ENCODE data around the gene PROB1. TPM values are rescaled to one million over a fixed set of nuclear protein-coding genes. Genes with fewer than 3 reads are reported as not detected.

PROB1 gene
- total and polyA plus RNA-seq, 2 of the 8 experiments (the other 6 are each of a cell fraction or from before 2014, with no cell fraction given), result 0.89 to 3.1 TPM

GRCh38 chr5:139439013-139439903 is 44.4 kb upstream of the PROB1 start, which contains the start of gene DNAJC18:
Gene DNAJC18 (minus strand): TSS chr5:139439525. CDS start chr5:139439445, 80 bp downstream.
- peak within 1 kb of the TSS; percentile 96; the same call in 1 of the 2 replicates for H4K8ac ChIP-seq (ENCODE audit: extremely low read depth, insufficient read depth, low read length)
- H2AFZ ChIP-seq (ENCODE audit: low read length), result peak within 1 kb of the TSS; percentile 96
- peak within 1 kb of the TSS; percentile 93; the same call in 1 of the 2 replicates for H3K27ac ChIP-seq (ENCODE audit: low read depth, low read length)
- no peaks in the 10 kb centered on the region for H3K9me3 ChIP-seq (ENCODE audit: insufficient read depth in 2 of 2, low read depth in 1 of 2, low read length in 1 of 2)
- H2BK20ac ChIP-seq (ENCODE audit: low read length), result no peak within 1 kb of the TSS
- ChIA-PET CTCF (ENCODE audit: partially characterized antibody) (interaction anchor here (0.8 to 4.7 kb wide), 9 partner anchors 17 to 327 kb away, joined by 3 to 53 read pairs (median 4); no protein-coding TSS in a partner anchor), POLR2A (ENCODE audit: partially characterized antibody) (interaction anchor here (0.5 to 3.3 kb wide), 29 partner anchors 9 to 399 kb away, joined by 3 to 16 read pairs (median 4); partner anchors contain the start of genes ECSCR, PAIP2, SPATA24 and UBE2D2)
- no peak within 1 kb of the TSS for H2BK15ac ChIP-seq (ENCODE audit: low read length)
- peak within 1 kb of the TSS; percentile 77 to 89 (median 84) for H3K4me3 ChIP-seq (ENCODE audit: extremely low read depth in 1 of 4, insufficient read depth in 2 of 4, low read depth in 3 of 4, low read length in 4 of 4)
- no peak within 1 kb of the TSS for H2BK12ac ChIP-seq (ENCODE audit: low read depth, low read length)
- no peak within 1 kb of the TSS for H2BK120ac ChIP-seq (replicated peaks; ENCODE audit: low read depth, low read length)
- no peak for FAIRE-seq
- peak within 1 kb of the TSS; percentile 97 for H4K5ac ChIP-seq (ENCODE audit: insufficient read length, low read depth, low read length)
- H3K36me3 ChIP-seq (ENCODE audit: control insufficient read depth in 2 of 4, insufficient read depth in 4 of 4, low read length in 3 of 4), result peaks cover 0 to 6% (median under 1%) of the 10 kb centered on the region in 4 experiments; a peak in 2 of 8 replicates
- peak within 1 kb of the TSS in 3 of 4 experiments; percentile 93 to 96 (median 94); a peak in 6 of 7 replicates for H3K9ac ChIP-seq (replicated peaks in 1 of 4; ENCODE audit: extremely low read depth in 1 of 4, low read depth in 3 of 4, low read length in 3 of 4)
- H3K4ac ChIP-seq (replicated peaks; ENCODE audit: insufficient read length, low read depth, low read length), result no peak within 1 kb of the TSS
- H4K20me1 ChIP-seq (replicated peaks in 1 of 2; ENCODE audit: control insufficient read depth in 1 of 2, insufficient read depth in 2 of 2, low read length in 2 of 2), result no peaks in the 10 kb centered on the region
- H3K79me2 ChIP-seq (ENCODE audit: control insufficient read depth in 1 of 2, insufficient read depth in 2 of 2, low read length in 2 of 2), result no peaks in the 10 kb centered on the region
- peaks cover 0 to 8% (median 2%) of the 10 kb centered on the region in 4 experiments; a peak in 4 of 7 replicates for H3K4me1 ChIP-seq (replicated peaks in 1 of 4; ENCODE audit: control insufficient read depth in 3 of 4, insufficient read depth in 4 of 4, low read length in 3 of 4)
- 5% methylated on average over 38 of the region's 49 CpGs; no CpG with 5 or more reads in 1 of the 2 experiments for WGBS, 2 experiments (ENCODE audit: extremely low coverage in 1 of 2, insufficient coverage in 1 of 2, insufficient read length in 1 of 2, insufficient replicate concordance in 2 of 2, low coverage in 1 of 2, low lambda C conversion rate in 2 of 2, missing lambda C conversion rate in 1 of 2)
- H3K23me2 ChIP-seq (ENCODE audit: low read depth, low read length), result peaks cover 4% of the 10 kb centered on the region; the same call in 1 of the 2 replicates
- H4K91ac ChIP-seq (replicated peaks; ENCODE audit: insufficient read length, low read length), result peak within 1 kb of the TSS; percentile 88
- no peaks in the 10 kb centered on the region for H3K27me3 ChIP-seq (replicated peaks in 1 of 4; ENCODE audit: control insufficient read depth in 3 of 4, extremely low read depth in 1 of 4, insufficient read depth in 3 of 4, low read length in 3 of 4)
- H3K4me2 ChIP-seq (ENCODE audit: insufficient read depth in 1 of 2, low read depth in 2 of 2, low read length in 2 of 2), result peak within 1 kb of the TSS; percentile 72 to 99
- peak within 1 kb of the TSS; percentile 99 for H3K18ac ChIP-seq (ENCODE audit: extremely low read depth, low read length)
- H2BK5ac ChIP-seq (ENCODE audit: low read depth, low read length), result peak within 1 kb of the TSS; percentile 84
- H3K14ac ChIP-seq (ENCODE audit: insufficient read length), result no peak within 1 kb of the TSS
- H3K23ac ChIP-seq (ENCODE audit: insufficient read length), result no peak within 1 kb of the TSS
- peak; percentile 76 to 97 for DNase-seq (ENCODE audit: low read depth in 1 of 2, low spot score in 2 of 2)
- no peak within 1 kb of the TSS for H2AK5ac ChIP-seq (ENCODE audit: low read depth, low read length)
- H3K79me1 ChIP-seq (ENCODE audit: low read depth, low read length), result no peaks in the 10 kb centered on the region
- H3K56ac ChIP-seq (replicated peaks; ENCODE audit: insufficient read length, low read depth, low read length), result no peak within 1 kb of the TSS
- peak; percentile 83 for TF ChIP-seq POLR2AphosphoS5 (IDR thresholded peaks at IDR 0.05; ENCODE audit: low read depth, low read length)
- TF ChIP-seq HDAC6 (IDR thresholded peaks at IDR 0.05; ENCODE audit: low read depth, low read length), result no peak
- 0 out of 2 replicates have a peak, but pooled peaks have one; percentile 65 for TF ChIP-seq EGR1 (IDR thresholded peaks at IDR 0.05; ENCODE audit: borderline replicate concordance, low read depth, low read length)
- TF ChIP-seq FOSL1 (IDR thresholded peaks at IDR 0.05; ENCODE audit: insufficient read depth, low read depth, low read length), result no peak
- TF ChIP-seq CHD1 (IDR thresholded peaks at IDR 0.05; ENCODE audit: low read depth, low read length), result no peak
- no peak for TF ChIP-seq EP300 (IDR thresholded peaks at IDR 0.05; ENCODE audit: borderline replicate concordance in 1 of 2, low read depth in 2 of 2, low read length in 2 of 2)
- 0 out of 2 replicates have a peak, but pooled peaks have one; percentile 51 for TF ChIP-seq CHD2 (IDR thresholded peaks at IDR 0.05; ENCODE audit: low read length)
- no peak for TF ChIP-seq BACH1 (IDR thresholded peaks at IDR 0.05; ENCODE audit: low read length)
- 0 out of 2 replicates have a peak, but pooled peaks have one; percentile 11 for TF ChIP-seq GTF2F1 (IDR thresholded peaks at IDR 0.05; ENCODE audit: borderline replicate concordance, low read depth, low read length)
- no peak for TF ChIP-seq KDM5A (IDR thresholded peaks at IDR 0.05; ENCODE audit: low read length)
- TF ChIP-seq KDM1A (IDR thresholded peaks at IDR 0.05; ENCODE audit: borderline replicate concordance, low read length), result no peak
